ENCODE measurements around the gene SLC24A4. TPM values are rescaled to one million over a fixed set of nuclear protein-coding genes. Genes with fewer than 3 reads are reported as not detected.

Gene SLC24A4
- total and polyA plus RNA-seq, 2 of the 4 experiments (the other 2 are of a cell fraction): not detected

- POLR2A ChIA-PET (ENCODE audit: unreplicated experiment): no interaction called here
- DNase-seq (no peak), ATAC-seq (ENCODE audit: low read depth) (no peak)
- Histone ChIP-seq H4K91ac (ENCODE audit: insufficient read depth, low read depth, low read length) (no peak overlapping the region), H4K5ac (ENCODE audit: low read depth, low read length) (no peak overlapping the region), H2BK5ac (ENCODE audit: low read depth, low read length, poor library complexity, severe bottlenecking) (no peak overlapping the region), H2AK5ac (ENCODE audit: low read depth, low read length) (no peak overlapping the region), H3K27ac (ENCODE audit: insufficient read depth, low read length) (no peak overlapping the region), H3K18ac (ENCODE audit: low read depth, low read length) (no peak overlapping the region), H3K4me3 (ENCODE audit: insufficient read depth, low read depth, low read length) (no peak overlapping the region), H2BK15ac (ENCODE audit: low read depth, low read length) (no peak overlapping the region), H2AK9ac (replicated peaks; ENCODE audit: low read depth, low read length, poor library complexity) (no peak overlapping the region), H3K14ac (replicated peaks; ENCODE audit: low read depth, low read length) (no peak overlapping the region), H3K4me2 (ENCODE audit: low read depth, low read length) (no peak overlapping the region), H3K27me3 (ENCODE audit: control insufficient read depth, insufficient read depth, low read length) (peaks cover 2% of the 10 kb centered on the region; the same call in 1 of the 2 replicates), H3K4ac (ENCODE audit: low read depth, low read length) (no peak overlapping the region), H3K4me1 (ENCODE audit: control insufficient read depth, insufficient read depth, low read length) (no peaks in the 10 kb centered on the region), H3K9me1 (ENCODE audit: insufficient read depth, low read length) (no peaks in the 10 kb centered on the region), H3K9me3 (ENCODE audit: control insufficient read depth, insufficient read depth, low read length) (no peaks in the 10 kb centered on the region), H4K20me1 (ENCODE audit: insufficient read depth, low read length) (no peaks in the 10 kb centered on the region), H3K56ac (ENCODE audit: extremely low read depth, insufficient read depth, low read length) (no peak overlapping the region), H3K9ac (ENCODE audit: low read depth, low read length) (no peak overlapping the region), H3K23ac (ENCODE audit: low read depth, low read length) (no peak overlapping the region), H2AFZ (replicated peaks; ENCODE audit: low read length, poor library complexity) (no peak overlapping the region), H2BK20ac (ENCODE audit: low read depth, low read length) (no peak overlapping the region), H2BK120ac (ENCODE audit: low read depth, low read length) (no peak overlapping the region), H4K8ac (ENCODE audit: low read depth in 2 of 2, low read length in 2 of 2) (no peak overlapping the region), H3K36me3 (ENCODE audit: control insufficient read depth, insufficient read depth, low read length) (no peaks in the 10 kb centered on the region), H3K79me1 (ENCODE audit: low read depth in 1 of 2, low read length in 2 of 2) (no peaks in the 10 kb centered on the region)
- WGBS, 2 experiments (ENCODE audit: extremely low coverage in 2 of 2, insufficient read length in 1 of 2): no CpG with 5 or more reads among the region's 5 CpGs
- in situ Hi-C loops (cut with MboI; ENCODE audit: low sequenced_read_pairs): no loop called here
- dilution Hi-C loops (cut with HindIII; ENCODE audit: low sequenced_read_pairs, unreplicated experiment): no loop called here
- CTCF ChIA-PET: no interaction called here
- intact Hi-C loops (cut with micrococcal nuclease): no loop called here
- no TSS peak for BruUV-seq (replicated peaks)
- no peak for TF ChIP-seq MAFK (IDR thresholded peaks at IDR 0.05; ENCODE audit: low read depth, low read length)
- TF ChIP-seq, protein P1, sequence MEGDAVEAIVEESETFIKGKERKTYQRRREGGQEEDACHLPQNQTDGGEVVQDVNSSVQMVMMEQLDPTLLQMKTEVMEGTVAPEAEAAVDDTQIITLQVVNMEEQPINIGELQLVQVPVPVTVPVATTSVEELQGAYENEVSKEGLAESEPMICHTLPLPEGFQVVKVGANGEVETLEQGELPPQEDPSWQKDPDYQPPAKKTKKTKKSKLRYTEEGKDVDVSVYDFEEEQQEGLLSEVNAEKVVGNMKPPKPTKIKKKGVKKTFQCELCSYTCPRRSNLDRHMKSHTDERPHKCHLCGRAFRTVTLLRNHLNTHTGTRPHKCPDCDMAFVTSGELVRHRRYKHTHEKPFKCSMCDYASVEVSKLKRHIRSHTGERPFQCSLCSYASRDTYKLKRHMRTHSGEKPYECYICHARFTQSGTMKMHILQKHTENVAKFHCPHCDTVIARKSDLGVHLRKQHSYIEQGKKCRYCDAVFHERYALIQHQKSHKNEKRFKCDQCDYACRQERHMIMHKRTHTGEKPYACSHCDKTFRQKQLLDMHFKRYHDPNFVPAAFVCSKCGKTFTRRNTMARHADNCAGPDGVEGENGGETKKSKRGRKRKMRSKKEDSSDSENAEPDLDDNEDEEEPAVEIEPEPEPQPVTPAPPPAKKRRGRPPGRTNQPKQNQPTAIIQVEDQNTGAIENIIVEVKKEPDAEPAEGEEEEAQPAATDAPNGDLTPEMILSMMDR (conservative IDR thresholded peaks at IDR 0.05; ENCODE audit: low read depth, low read length): no peak
- TF ChIP-seq POLR2A (IDR thresholded peaks at IDR 0.05; ENCODE audit: low read depth, low read length): no peak
- TF ChIP-seq CEBPB (IDR thresholded peaks at IDR 0.05; ENCODE audit: low read depth, low read length): no peak
- no peak for TF ChIP-seq USF2 (IDR thresholded peaks at IDR 0.05; ENCODE audit: low read depth, low read length)
- TF ChIP-seq CHD1 (IDR thresholded peaks at IDR 0.05; ENCODE audit: low read depth, low read length): no peak
- no peak for TF ChIP-seq RCOR1 (IDR thresholded peaks at IDR 0.05; ENCODE audit: insufficient replicate concordance, low read length)
- no peak for TF ChIP-seq RFX5 (IDR thresholded peaks at IDR 0.05; ENCODE audit: low read depth, low read length)
- TF ChIP-seq FOS (IDR thresholded peaks at IDR 0.05; ENCODE audit: low read depth, low read length): no peak
- TF ChIP-seq MAZ (IDR thresholded peaks at IDR 0.05; ENCODE audit: borderline replicate concordance, low read depth, low read length): no peak
- no peak for TF ChIP-seq BHLHE40 (IDR thresholded peaks at IDR 0.05; ENCODE audit: low read depth, low read length)
- no peak for TF ChIP-seq MXI1 (IDR thresholded peaks at IDR 0.05; ENCODE audit: borderline replicate concordance, low read depth, low read length)
Observed at GRCh38 chr14:92451755-92452154, 128.8 kb downstream of the SLC24A4 start.

Measured in IMR-90 (cell line).